Measurements from ENCODE around the gene NYAP2. TPM values are rescaled to one million over a fixed set of nuclear protein-coding genes. Genes with fewer than 3 reads are reported as not detected.

The NYAP2 gene
- total RNA-seq, 1 donor from 2014 or later: not detected

DNA sequence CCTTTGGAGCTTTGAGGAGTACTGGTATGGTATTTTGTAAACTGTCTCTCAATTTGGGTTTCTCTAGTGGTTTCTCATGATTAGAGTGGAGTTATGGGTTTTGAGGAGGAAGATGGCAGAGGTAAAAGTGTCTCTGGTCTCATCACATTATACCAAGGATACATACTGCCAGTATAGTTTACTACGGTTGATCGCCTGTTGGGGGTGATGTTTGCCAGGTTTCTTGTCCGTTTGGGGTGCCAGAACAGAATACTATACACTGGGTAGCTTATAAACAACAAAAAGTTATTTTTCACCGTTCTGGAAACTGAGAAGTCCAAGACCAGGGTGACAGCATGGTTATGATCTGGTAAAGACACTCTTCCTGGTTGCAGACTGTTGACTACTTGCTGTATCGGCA lies 293.7 kb downstream of the NYAP2 start:
- intact Hi-C loops (cut with micrococcal nuclease): no loop called here

DNA sequence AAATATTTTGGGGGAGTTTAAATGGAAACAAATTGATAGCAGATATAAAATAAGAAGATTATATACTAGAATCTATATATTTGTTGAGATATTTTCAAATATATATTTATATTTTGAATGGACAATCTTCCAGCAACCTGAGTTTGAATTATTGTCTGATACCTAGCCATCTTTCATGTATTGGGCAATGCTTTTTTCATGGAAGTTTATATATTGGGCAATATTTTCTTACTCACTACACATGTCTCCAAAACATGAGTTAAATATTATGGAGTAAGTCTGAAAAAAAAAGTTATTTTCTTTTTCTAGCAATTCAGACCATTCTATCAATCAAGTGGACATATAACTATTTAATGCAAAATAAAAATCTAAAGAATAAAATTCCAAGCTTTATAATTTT lies 295.2 kb downstream of the NYAP2 start:
- no peaks in the 10 kb centered on the region for H3K36me3 ChIP-seq
- H3K4me3 ChIP-seq: no peak overlapping the region
- intact Hi-C loops (cut with micrococcal nuclease): no loop called here
- H3K27me3 ChIP-seq (ENCODE audit: low read depth): no peaks in the 10 kb centered on the region
- no peaks in the 10 kb centered on the region for H3K4me1 ChIP-seq
- TF ChIP-seq, protein P1, sequence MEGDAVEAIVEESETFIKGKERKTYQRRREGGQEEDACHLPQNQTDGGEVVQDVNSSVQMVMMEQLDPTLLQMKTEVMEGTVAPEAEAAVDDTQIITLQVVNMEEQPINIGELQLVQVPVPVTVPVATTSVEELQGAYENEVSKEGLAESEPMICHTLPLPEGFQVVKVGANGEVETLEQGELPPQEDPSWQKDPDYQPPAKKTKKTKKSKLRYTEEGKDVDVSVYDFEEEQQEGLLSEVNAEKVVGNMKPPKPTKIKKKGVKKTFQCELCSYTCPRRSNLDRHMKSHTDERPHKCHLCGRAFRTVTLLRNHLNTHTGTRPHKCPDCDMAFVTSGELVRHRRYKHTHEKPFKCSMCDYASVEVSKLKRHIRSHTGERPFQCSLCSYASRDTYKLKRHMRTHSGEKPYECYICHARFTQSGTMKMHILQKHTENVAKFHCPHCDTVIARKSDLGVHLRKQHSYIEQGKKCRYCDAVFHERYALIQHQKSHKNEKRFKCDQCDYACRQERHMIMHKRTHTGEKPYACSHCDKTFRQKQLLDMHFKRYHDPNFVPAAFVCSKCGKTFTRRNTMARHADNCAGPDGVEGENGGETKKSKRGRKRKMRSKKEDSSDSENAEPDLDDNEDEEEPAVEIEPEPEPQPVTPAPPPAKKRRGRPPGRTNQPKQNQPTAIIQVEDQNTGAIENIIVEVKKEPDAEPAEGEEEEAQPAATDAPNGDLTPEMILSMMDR (IDR thresholded peaks at IDR 0.05; ENCODE audit: borderline replicate concordance): no peak
- H3K27ac ChIP-seq (replicated peaks): no peak overlapping the region
- no peak for DNase-seq
- H3K9me3 ChIP-seq (replicated peaks): no peaks in the 10 kb centered on the region

More for the DNA sequence above, 293.7 kb downstream of the NYAP2 start:
- DNase-seq: no peak
- H3K27ac ChIP-seq (replicated peaks): no peak overlapping the region
- no peaks in the 10 kb centered on the region for H3K27me3 ChIP-seq (ENCODE audit: low read depth)
- H3K4me1 ChIP-seq: no peaks in the 10 kb centered on the region
- TF ChIP-seq, protein P1 (IDR thresholded peaks at IDR 0.05; ENCODE audit: borderline replicate concordance): no peak
- H3K36me3 ChIP-seq: no peaks in the 10 kb centered on the region
- no peak overlapping the region for H3K4me3 ChIP-seq
- H3K9me3 ChIP-seq (replicated peaks): no peaks in the 10 kb centered on the region

DNA sequence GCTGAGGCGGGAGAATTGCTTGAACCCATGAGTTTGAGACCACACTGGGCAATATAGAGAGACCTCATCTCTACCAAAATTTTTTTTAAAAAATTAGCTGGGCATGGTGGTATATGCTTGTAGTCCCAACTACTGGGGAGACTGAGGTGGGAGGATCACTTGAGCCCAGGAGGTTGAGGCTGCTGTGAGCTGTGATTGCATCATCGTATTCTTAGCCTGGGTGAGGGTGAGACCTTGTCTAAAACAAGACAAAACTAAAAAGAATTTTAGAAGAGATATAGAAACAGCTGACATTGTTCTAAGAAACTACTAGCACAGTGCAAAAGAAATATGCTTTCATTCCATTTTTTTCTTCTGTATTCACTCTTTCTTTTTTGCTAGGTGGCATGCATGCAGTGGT lies 298.4 kb downstream of the NYAP2 start:
- Histone ChIP-seq H3K27ac (replicated peaks) (no peak overlapping the region), H3K27me3 (ENCODE audit: low read depth) (no peaks in the 10 kb centered on the region), H3K4me3 (no peak overlapping the region), H3K9me3 (replicated peaks) (no peaks in the 10 kb centered on the region), H3K36me3 (no peaks in the 10 kb centered on the region), H3K4me1 (no peaks in the 10 kb centered on the region)
- intact Hi-C loops (cut with micrococcal nuclease): no loop called here
- no peak for DNase-seq
- TF ChIP-seq, protein P1 (IDR thresholded peaks at IDR 0.05; ENCODE audit: borderline replicate concordance): no peak
